ENCODE data around the gene LIN28B. TPM values are rescaled to one million over a fixed set of nuclear protein-coding genes. Genes with fewer than 3 reads are reported as not detected.
A peak's percentile ranks its signal among the peaks of the same experiment; 100 is the strongest.
"Not testable (repeated sequence)": the region's sequence is repeated elsewhere in the genome, so short reads cannot be mapped to it uniquely, and the experiment has no call there.

Gene LIN28B
- total and polyA plus RNA-seq, 2 donors (not counting 1 experiment from before 2014, with no cell fraction given) = not detected

DNA sequence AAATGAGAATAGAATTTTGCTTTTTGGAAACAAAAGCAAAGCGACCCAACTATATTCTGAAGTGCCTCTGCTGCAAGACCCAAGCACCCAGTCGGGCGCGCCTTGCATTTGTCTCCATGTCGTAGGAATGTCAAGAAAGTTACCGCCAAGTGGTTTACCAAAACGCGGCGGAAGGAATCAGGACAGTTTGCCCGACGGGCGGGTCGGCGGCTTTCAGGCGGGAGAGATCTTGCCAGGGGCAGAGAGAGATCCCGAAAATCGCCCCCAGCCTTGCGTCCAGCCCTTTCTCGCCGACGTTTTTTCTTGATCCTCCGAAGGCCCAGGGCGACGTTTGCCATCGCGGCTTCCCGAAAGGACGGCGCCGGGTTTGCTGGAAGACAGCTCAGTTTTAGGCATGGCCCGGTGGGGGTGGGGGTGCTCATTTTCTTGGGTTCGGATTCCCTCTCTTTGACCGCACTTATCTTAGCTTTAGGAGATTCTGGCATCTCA is 4.0 kb upstream of the LIN28B start:
- H3K79me2 ChIP-seq (ENCODE audit: control insufficient read depth, insufficient read depth, low read length) = no peaks in the 10 kb centered on the region
- H3K9ac ChIP-seq (ENCODE audit: insufficient read depth, low read length) = no peak overlapping the region
- no peaks in the 10 kb centered on the region for H4K20me1 ChIP-seq (ENCODE audit: control insufficient read depth, extremely low read depth, insufficient read depth, low read length)
- no peak overlapping the region for H3K4me3 ChIP-seq (replicated peaks in 1 of 4; ENCODE audit: control extremely low read depth in 1 of 4, insufficient read depth in 1 of 4, low read depth in 3 of 4, low read length in 4 of 4)
- H3K36me3 ChIP-seq (ENCODE audit: control insufficient read depth, insufficient read depth, low read length) = no peaks in the 10 kb centered on the region
- peaks cover 40% of the 10 kb centered on the region for H3K27me3 ChIP-seq (ENCODE audit: control insufficient read depth, insufficient read depth, low read length)
- no peak overlapping the region for H3K4me2 ChIP-seq (ENCODE audit: extremely low read depth, insufficient read depth, low read length)
- no peak for DNase-seq (ENCODE audit: low read depth in 2 of 2)
- H3K9me3 ChIP-seq (ENCODE audit: control insufficient read depth, insufficient read depth, low read depth, low read length) = no peaks in the 10 kb centered on the region
- H3K4me1 ChIP-seq (ENCODE audit: control insufficient read depth, extremely low read depth, insufficient read depth, low read length) = no peaks in the 10 kb centered on the region
- no peak overlapping the region for H2AFZ ChIP-seq (ENCODE audit: low read length)
- no peak overlapping the region for H3K27ac ChIP-seq (ENCODE audit: insufficient read depth, low read length)
- peak; percentile 84 for TF ChIP-seq EZH2 (IDR thresholded peaks at IDR 0.05; ENCODE audit: low read length, missing control alignments)
- TF ChIP-seq CTCF (conservative IDR thresholded peaks at IDR 0.05 in 1 of 2, IDR thresholded peaks at IDR 0.05 in 1 of 2; ENCODE audit: low read depth in 1 of 2, low read length in 2 of 2) = no peak

- peak; percentile 20 for TF ChIP-seq EZH2 (IDR thresholded peaks at IDR 0.05; ENCODE audit: low read length, missing control alignments)
- H2AFZ ChIP-seq (ENCODE audit: low read length); H4K20me1 ChIP-seq (ENCODE audit: control insufficient read depth, extremely low read depth, insufficient read depth, low read length); H3K27ac ChIP-seq (ENCODE audit: insufficient read depth, low read length); H3K4me1 ChIP-seq (ENCODE audit: control insufficient read depth, extremely low read depth, insufficient read depth, low read length); H3K9me3 ChIP-seq (ENCODE audit: control insufficient read depth, insufficient read depth, low read depth, low read length); H3K4me2 ChIP-seq (ENCODE audit: extremely low read depth, insufficient read depth, low read length); H3K9ac ChIP-seq (ENCODE audit: insufficient read depth, low read length); H3K4me3 ChIP-seq (replicated peaks in 1 of 4; ENCODE audit: control extremely low read depth in 1 of 4, insufficient read depth in 1 of 4, low read depth in 3 of 4, low read length in 4 of 4); H3K79me2 ChIP-seq (ENCODE audit: control insufficient read depth, insufficient read depth, low read length); DNase-seq (ENCODE audit: low read depth in 2 of 2); H3K36me3 ChIP-seq (ENCODE audit: control insufficient read depth, insufficient read depth, low read length): not testable (repeated sequence)
- peaks cover 44% of the 10 kb centered on the region for H3K27me3 ChIP-seq (ENCODE audit: control insufficient read depth, insufficient read depth, low read length)
Observed at GRCh38 chr6:104953400-104954189, 3.3 kb upstream of the LIN28B start.

DNA sequence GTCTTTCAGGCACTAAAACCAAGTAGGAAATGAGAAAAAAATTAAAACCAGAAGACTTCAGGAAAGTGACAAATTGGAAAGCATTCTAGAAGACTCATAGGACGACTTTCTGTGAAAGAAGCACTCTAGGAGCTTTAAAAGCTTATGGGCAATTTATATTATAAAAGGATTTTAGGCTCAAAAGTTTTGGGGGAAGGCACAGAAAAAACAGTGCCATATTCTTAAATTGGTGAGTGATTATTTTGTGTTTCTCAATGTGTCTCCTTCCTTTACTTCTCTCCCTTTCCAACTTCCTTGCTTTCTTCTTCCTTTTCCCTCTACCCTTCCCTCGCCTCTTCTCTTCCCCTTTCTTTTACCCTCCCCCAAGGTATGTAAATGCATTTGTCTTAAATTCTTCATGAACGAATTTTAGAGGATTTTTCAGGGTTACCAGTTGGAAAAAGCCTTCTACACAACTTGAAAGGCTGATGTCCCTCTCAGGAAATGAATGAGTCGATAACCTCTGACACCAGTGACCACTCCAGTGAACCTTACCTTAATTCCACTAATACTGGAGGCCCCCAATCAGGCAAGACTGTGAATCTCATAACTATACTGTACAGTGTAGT is 2.6 kb upstream of the LIN28B start:
- no peak overlapping the region for H3K9ac ChIP-seq (ENCODE audit: insufficient read depth, low read length)
- no peak overlapping the region for H3K27ac ChIP-seq (ENCODE audit: insufficient read depth, low read length)
- TF ChIP-seq EZH2 (IDR thresholded peaks at IDR 0.05; ENCODE audit: low read length, missing control alignments) (peak; percentile 3), CTCF (conservative IDR thresholded peaks at IDR 0.05 in 1 of 2, IDR thresholded peaks at IDR 0.05 in 1 of 2; ENCODE audit: low read depth in 1 of 2, low read length in 2 of 2) (no peak)
- no peak for DNase-seq (ENCODE audit: low read depth in 2 of 2)
- H3K27me3 ChIP-seq (ENCODE audit: control insufficient read depth, insufficient read depth, low read length) = peaks cover 48% of the 10 kb centered on the region
- no peak overlapping the region for H2AFZ ChIP-seq (ENCODE audit: low read length)
- H3K36me3 ChIP-seq (ENCODE audit: control insufficient read depth, insufficient read depth, low read length) = no peaks in the 10 kb centered on the region
- no peak overlapping the region for H3K4me2 ChIP-seq (ENCODE audit: extremely low read depth, insufficient read depth, low read length)
- no peaks in the 10 kb centered on the region for H4K20me1 ChIP-seq (ENCODE audit: control insufficient read depth, extremely low read depth, insufficient read depth, low read length)
- H3K4me3 ChIP-seq (replicated peaks in 1 of 4; ENCODE audit: control extremely low read depth in 1 of 4, insufficient read depth in 1 of 4, low read depth in 3 of 4, low read length in 4 of 4) = no peak overlapping the region
- H3K4me1 ChIP-seq (ENCODE audit: control insufficient read depth, extremely low read depth, insufficient read depth, low read length) = no peaks in the 10 kb centered on the region
- H3K9me3 ChIP-seq (ENCODE audit: control insufficient read depth, insufficient read depth, low read depth, low read length) = no peaks in the 10 kb centered on the region
- H3K79me2 ChIP-seq (ENCODE audit: control insufficient read depth, insufficient read depth, low read length) = no peaks in the 10 kb centered on the region
